ENCODE data around the gene IRF2BP2. TPM values are rescaled to one million over a fixed set of nuclear protein-coding genes. Genes with fewer than 3 reads are reported as not detected.

IRF2BP2 gene
- total and polyA plus RNA-seq, 2 of the 13 experiments (the other 11 are each of a cell fraction or from before 2014, with no cell fraction given), result 140 to 147 TPM

GRCh38 chr1:234600418-234601281, 9.3 kb downstream of the IRF2BP2 start (continued):
- TF ChIP-seq ATM (IDR thresholded peaks at IDR 0.05; ENCODE audit: borderline replicate concordance), result no peak
- TF ChIP-seq MIER3 (CRISPR knock-in tag; IDR thresholded peaks at IDR 0.05; ENCODE audit: borderline replicate concordance), result no peak
- TF ChIP-seq, protein P1, sequence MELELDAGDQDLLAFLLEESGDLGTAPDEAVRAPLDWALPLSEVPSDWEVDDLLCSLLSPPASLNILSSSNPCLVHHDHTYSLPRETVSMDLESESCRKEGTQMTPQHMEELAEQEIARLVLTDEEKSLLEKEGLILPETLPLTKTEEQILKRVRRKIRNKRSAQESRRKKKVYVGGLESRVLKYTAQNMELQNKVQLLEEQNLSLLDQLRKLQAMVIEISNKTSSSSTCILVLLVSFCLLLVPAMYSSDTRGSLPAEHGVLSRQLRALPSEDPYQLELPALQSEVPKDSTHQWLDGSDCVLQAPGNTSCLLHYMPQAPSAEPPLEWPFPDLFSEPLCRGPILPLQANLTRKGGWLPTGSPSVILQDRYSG (CRISPR knock-in tag; IDR thresholded peaks at IDR 0.05), result no peak
- peak; percentile 74 for TF ChIP-seq BCL6 (CRISPR knock-in tag; IDR thresholded peaks at IDR 0.05)
- peak; percentile 97 for TF ChIP-seq HNF4G (IDR thresholded peaks at IDR 0.05; ENCODE audit: borderline replicate concordance, low read depth, low read length)
- peak; percentile 76; the same call in 1 of the 2 replicates for TF ChIP-seq HNF4G (CRISPR knock-in tag; IDR thresholded peaks at IDR 0.05; ENCODE audit: borderline replicate concordance, low read depth)
- TF ChIP-seq FOXJ3 (CRISPR knock-in tag; IDR thresholded peaks at IDR 0.05; ENCODE audit: borderline replicate concordance), result peak; percentile 80; the same call in 1 of the 2 replicates
- peak; percentile 88 for TF ChIP-seq RBM22 (optimal IDR thresholded peaks at IDR 0.05; ENCODE audit: low read length)
- no peak; the same call in 1 of the 2 replicates for TF ChIP-seq FOXP1 (IDR thresholded peaks at IDR 0.05)
- TF ChIP-seq FOXP1 (CRISPR knock-in tag; IDR thresholded peaks at IDR 0.05), result peak; percentile 79
- TF ChIP-seq, protein P2, sequence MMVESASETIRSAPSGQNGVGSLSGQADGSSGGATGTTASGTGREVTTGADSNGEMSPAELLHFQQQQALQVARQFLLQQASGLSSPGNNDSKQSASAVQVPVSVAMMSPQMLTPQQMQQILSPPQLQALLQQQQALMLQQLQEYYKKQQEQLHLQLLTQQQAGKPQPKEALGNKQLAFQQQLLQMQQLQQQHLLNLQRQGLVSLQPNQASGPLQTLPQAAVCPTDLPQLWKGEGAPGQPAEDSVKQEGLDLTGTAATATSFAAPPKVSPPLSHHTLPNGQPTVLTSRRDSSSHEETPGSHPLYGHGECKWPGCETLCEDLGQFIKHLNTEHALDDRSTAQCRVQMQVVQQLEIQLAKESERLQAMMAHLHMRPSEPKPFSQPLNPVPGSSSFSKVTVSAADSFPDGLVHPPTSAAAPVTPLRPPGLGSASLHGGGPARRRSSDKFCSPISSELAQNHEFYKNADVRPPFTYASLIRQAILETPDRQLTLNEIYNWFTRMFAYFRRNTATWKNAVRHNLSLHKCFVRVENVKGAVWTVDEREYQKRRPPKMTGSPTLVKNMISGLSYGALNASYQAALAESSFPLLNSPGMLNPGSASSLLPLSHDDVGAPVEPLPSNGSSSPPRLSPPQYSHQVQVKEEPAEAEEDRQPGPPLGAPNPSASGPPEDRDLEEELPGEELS (CRISPR knock-in tag; IDR thresholded peaks at IDR 0.05), result peak; percentile 69; the same call in 1 of the 2 replicates
- peak; percentile 1; the same call in 1 of the 2 replicates for TF ChIP-seq ZNF746 (CRISPR knock-in tag; IDR thresholded peaks at IDR 0.05)
- no peak for TF ChIP-seq THAP8 (CRISPR knock-in tag; IDR thresholded peaks at IDR 0.05; ENCODE audit: borderline replicate concordance)
- TF ChIP-seq POLR2G (IDR thresholded peaks at IDR 0.05; ENCODE audit: low read depth, low read length), result peak; percentile 77
- peak; percentile 45; the same call in 1 of the 2 replicates for TF ChIP-seq DPF2 (CRISPR knock-in tag; IDR thresholded peaks at IDR 0.05; ENCODE audit: borderline replicate concordance, low read depth)

Data from HepG2 (cell line).